Coronary artery (tissue), 2 donors: ENCODE data around the gene TMEM220.

Experiments used
- DNase-seq: peaks from one replicate; pipeline ENCODE4 v3.0.0-alpha.2; 2017; ENCODE audit warnings: low spot score
- H3K27ac ChIP-seq, 2 donors: fragments of 200-600 bp; sonication (generic); one replicate each; pipeline ENCODE4 v1.5.1; 2016 to 2019
- H3K4me3 ChIP-seq: fragments of 200-600 bp; sonication (generic); 2 replicates; pipeline ENCODE4 v1.5.1; 2016; ENCODE audit warnings: mild to moderate bottlenecking, moderate library complexity
- TF ChIP-seq, protein P1 (sequence below): fragments of 200-600 bp; sonication (generic); IDR thresholded peaks from one replicate; pipeline ENCODE4 v1.5.1; 2019; ENCODE audit warnings: antibody characterized with exemption

Gene TMEM220

GRCh38 chr17:10762037-10762436, 32.2 kb upstream of the TMEM220 start:
- no peak overlapping the region for H3K27ac ChIP-seq
- no peak for DNase-seq
- no peak overlapping the region for H3K4me3 ChIP-seq
- TF ChIP-seq, protein P1, sequence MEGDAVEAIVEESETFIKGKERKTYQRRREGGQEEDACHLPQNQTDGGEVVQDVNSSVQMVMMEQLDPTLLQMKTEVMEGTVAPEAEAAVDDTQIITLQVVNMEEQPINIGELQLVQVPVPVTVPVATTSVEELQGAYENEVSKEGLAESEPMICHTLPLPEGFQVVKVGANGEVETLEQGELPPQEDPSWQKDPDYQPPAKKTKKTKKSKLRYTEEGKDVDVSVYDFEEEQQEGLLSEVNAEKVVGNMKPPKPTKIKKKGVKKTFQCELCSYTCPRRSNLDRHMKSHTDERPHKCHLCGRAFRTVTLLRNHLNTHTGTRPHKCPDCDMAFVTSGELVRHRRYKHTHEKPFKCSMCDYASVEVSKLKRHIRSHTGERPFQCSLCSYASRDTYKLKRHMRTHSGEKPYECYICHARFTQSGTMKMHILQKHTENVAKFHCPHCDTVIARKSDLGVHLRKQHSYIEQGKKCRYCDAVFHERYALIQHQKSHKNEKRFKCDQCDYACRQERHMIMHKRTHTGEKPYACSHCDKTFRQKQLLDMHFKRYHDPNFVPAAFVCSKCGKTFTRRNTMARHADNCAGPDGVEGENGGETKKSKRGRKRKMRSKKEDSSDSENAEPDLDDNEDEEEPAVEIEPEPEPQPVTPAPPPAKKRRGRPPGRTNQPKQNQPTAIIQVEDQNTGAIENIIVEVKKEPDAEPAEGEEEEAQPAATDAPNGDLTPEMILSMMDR = no peak

DNA sequence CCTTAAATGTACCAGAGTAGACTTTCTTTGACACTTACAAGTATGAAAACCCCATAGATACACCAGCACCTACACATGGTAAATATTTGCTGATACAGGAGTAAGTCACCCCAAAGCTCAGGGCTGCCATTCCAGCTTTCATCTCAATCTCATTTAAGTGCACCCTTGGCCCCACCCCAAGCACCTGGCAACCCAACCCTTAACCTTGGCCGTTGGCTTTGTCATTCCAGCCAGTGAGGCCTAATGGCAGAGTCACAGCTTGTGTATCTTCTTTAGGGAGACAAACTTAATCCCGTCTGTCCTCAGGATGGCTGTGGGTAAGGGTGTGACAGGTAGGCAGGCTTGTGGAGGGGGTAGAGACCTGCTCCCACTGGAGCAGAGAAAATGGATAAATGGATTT, 31.5 kb upstream of the TMEM220 start:
- TF ChIP-seq, protein P1 = no peak
- Histone ChIP-seq H3K27ac (no peak overlapping the region), H3K4me3 (no peak overlapping the region)
- no peak for DNase-seq

DNA sequence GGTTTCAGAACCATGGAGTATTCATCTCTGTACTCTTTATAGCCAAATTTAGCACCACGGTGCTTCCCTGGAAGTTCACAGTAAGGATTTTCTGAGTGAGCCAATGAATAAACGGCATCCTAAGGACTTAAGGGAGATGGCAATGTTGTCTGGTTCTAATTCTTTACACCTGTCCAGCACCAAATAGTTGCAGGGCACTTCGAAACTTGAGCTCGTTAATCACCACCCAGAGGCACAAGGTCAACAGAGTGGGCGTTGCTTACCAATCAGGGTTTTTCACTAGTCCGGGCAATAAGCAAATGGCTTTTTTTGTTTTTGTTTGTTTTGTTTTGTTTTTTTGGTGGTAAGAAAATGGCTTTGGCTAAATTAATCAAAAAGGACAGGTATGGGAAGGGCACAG, 28.2 kb upstream of the TMEM220 start:
- TF ChIP-seq, protein P1 = no peak
- H3K27ac ChIP-seq = no peak overlapping the region
- no peak for DNase-seq
- no peak overlapping the region for H3K4me3 ChIP-seq

DNA sequence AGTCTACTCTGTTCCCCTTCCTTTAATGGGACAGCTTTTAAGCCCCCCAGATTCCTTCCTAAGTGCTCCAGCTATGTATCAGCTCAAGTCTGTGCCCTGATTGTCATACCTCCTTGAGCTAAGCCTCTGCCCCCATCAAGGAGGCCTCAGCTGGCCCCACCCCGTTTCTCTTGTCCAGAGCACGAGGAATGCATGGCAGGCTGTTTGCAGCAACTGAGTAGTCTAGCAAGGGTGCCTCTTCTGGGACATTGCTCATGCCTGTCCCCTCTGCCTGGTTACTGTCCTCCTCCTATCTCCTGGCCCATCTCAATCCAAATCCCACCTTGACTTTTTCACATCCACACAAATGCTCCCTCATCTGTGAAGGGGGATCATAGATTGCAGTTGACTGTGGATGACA, 27.8 kb upstream of the TMEM220 start:
- Histone ChIP-seq H3K4me3 (no peak overlapping the region), H3K27ac (no peak overlapping the region)
- no peak for DNase-seq
- TF ChIP-seq, protein P1 = no peak

- no peak for DNase-seq
- TF ChIP-seq, protein P1 = no peak
- Histone ChIP-seq H3K4me3 (no peak overlapping the region), H3K27ac (no peak overlapping the region)
Observed at GRCh38 chr17:10757067-10757466, 27.2 kb upstream of the TMEM220 start.

DNA sequence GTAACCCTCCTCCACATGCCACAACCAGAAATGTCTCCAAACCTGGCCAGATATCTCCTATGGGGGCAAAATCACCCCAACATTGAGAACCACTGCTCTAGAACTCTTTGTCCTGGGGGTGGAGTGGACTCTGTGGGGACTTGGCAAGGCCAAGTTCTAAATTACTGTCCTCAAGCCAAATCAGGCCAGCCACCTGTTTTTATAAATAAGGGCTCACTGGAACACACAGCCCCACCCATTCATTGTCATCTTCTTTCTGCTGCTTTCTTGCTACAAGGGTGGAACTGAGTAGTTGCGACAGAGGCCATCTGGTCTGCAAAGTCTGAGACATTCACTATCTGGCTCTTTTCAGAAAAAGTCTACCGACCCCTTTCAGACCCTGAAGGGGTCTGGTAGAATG, 26.8 kb upstream of the TMEM220 start:
- Histone ChIP-seq H3K4me3 (no peak overlapping the region), H3K27ac (no peak overlapping the region)
- TF ChIP-seq, protein P1 = no peak
- DNase-seq = no peak

- Histone ChIP-seq H3K27ac (no peak overlapping the region), H3K4me3 (no peak overlapping the region)
- TF ChIP-seq, protein P1 = no peak
- DNase-seq = no peak
Observed at GRCh38 chr17:10756185-10756584, 26.4 kb upstream of the TMEM220 start.
